ENCODE measurements around the gene PHYH.
A peak's percentile ranks its signal among the peaks of the same experiment; 100 is the strongest.
"Not testable (repeated sequence)": the region's sequence is repeated elsewhere in the genome, so short reads cannot be mapped to it uniquely, and the experiment has no call there.

The PHYH gene

GRCh38 chr10:13270877-13271551, 28.9 kb downstream of the PHYH start:
- no peak for DNase-seq

DNA sequence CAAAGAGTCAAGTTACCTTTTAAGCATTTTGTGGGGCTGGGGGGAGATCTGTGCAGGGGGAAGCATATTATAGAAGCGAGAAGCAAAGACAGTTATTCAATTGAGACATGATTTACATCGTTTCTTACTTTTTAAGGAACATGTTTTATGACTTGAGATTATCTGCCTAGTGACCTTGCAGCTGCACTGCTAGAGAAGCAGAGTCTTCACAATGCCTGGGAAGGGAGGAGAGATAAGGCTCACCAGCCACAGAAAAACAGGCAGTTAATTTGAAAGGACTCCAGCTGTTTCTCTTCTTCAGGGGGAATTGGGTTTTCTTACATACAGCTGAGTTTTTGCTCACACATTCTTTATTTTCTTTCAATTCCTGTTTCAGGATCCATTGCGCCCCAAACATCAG, 31.0 kb downstream of the PHYH start:
- DNase-seq: no peak

- no peak for DNase-seq
These were observed 31.6 kb downstream of the PHYH start for GRCh38 chr10:13268310-13268709.

GRCh38 chr10:13263591-13263990, 36.3 kb downstream of the PHYH start:
- no peak for DNase-seq

GRCh38 chr10:13262433-13262832, 37.4 kb downstream of the PHYH start:
- DNase-seq: no peak

DNA sequence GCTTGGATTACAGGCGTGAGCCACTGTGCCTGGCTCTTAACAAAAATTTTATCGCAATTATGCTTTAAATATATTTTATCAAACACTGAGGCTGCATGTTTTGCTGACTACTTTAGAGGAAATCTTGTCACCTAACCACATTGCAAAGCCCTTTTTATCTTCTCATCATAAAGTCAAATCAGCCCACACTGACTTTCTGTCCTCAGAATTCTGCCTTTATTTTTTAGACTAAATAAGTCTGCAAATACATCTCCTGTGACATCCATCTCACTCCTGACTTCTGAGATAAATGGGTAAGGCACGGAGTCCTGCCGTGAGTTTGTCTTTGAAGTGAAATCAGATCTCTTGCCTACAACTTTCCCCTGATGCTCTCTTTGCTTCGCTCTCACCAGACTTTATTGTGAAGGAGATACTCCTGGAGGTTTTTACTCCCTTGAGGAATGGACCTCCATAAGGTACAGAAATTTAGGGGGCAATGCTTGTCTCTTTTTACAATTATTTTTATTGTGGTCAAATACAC, 42.2 kb downstream of the PHYH start:
- no peak for DNase-seq

DNA sequence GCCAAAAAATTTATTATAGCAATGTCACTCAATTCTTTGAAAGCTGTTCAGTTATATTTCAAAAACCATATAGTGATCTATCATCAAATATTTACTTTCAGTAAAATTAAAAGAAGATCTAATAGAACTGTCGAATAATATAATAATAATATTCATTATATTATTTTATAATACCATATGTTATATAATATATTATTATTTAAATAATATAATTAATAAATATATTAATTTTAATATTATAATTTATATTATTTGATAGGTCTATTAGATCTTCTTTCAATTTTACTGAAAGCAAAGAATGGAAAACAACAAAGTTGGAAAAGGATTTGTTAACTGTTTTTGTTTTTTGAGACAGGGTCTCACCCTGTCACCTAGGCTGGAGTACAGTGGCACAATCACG, 43.2 kb downstream of the PHYH start:
- DNase-seq: no peak

DNA sequence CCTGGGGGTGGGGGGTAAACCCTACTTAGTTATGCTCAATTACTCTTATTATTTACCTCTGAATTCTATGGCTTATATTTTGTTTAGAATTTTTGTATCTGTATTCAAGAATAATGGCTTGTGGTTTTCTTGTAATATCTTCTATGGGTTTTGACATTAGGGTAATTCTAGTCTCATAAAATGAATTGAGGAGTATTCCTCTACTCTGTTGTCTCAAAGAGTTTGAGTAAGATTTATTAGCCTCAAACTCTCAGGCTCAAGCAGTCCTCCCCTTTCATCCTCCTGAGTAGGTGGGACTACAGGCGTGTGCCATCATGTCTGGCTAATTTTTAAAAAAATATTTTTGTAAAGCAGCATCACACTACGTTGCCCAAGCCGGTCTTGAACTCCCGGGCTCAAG, 46.1 kb downstream of the PHYH start:
- no peak for DNase-seq

- DNase-seq: no peak
These were observed 52.1 kb downstream of the PHYH start for GRCh38 chr10:13247784-13248183.

GRCh38 chr10:13247246-13247645, 52.6 kb downstream of the PHYH start:
- no peak for DNase-seq

GRCh38 chr10:13242260-13242659, 57.6 kb downstream of the PHYH start:
- DNase-seq: not testable (repeated sequence)

DNA sequence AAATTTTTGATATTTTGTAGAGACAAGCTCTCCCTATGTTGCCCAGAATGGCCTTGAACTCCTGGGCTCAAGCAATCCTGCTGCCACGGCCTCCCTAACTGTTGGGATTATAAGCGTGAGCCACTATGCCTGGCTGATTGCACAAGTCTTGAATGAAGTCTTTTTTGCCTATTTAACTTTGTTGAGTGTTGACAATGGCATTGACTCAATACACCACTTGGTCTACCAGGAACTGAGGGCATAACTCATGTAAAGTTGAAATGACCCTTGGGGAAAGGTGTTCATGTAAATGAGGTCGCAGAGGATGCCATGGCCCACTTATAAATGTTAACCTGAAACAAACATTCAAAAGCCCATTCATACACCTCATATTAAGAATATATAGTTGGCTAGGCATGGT, 58.3 kb downstream of the PHYH start:
- no peak for DNase-seq

GRCh38 chr10:13239923-13240322, 59.9 kb downstream of the PHYH start:
- no peak for DNase-seq

DNA sequence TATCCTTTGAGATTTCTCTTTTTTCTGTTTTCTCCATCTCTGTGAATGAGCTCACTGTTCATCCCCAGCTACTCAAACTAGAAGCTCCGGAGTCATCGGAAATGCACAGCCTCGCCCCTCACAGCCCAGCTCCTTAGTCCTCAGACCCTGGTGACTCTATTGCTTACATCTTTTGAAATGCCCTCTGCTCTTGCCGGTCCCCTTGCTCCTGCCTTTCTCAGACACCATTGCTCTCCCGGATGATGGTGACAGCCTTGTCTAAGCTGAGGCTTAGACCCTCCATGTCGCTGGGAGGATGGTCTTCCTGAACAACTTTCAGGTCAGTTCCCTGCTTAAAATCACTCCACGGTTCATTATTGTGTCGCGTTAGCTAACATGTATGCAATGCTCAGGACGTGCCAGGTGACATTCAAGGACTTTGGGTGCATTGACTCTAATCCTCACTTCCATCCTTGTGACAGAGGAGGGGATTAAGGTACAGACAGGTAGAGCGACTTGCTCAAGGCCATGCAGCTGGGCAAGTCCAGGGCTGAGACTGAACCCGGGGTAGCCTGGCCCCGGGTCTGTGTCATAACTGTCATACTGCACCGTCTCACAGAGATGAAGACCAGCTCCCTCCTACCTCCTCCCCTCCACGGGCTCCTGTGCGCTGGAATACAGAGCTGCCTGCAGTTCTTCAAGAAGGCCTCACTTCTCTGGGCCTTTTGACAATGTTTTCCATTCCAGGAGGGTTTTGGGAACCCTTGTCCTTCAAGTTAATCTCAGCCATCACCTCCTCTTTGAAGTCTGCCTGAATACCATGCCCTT, 61.4 kb downstream of the PHYH start:
- no peak for DNase-seq

GRCh38 chr10:13236638-13237037, 63.2 kb downstream of the PHYH start:
- DNase-seq: no peak

DNA sequence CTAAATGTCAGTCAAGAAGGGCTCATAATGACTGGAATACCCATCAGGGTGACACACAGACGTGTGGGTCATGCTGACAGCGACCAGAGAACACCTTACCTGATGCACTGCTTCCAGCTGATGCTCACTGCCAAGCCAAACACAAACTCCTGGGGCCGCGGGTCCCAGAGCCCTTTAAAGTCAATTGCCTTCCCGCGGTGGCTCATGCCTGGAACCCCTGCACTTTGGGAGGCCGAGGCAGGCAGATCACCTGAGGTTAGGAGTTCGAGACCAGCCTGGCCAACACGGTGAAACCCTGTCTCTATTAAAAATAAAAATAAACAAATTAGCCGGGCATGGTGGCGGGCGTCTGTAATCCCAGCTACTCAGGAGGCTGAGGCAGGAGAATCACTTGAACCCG, 65.1 kb downstream of the PHYH start:
- not testable (repeated sequence) for DNase-seq

- DNase-seq: no peak
These were observed 65.7 kb downstream of the PHYH start, which contains the start of gene UCMA for GRCh38 chr10:13234172-13234571. Gene UCMA (minus strand): TSS chr10:13234374. CDS start chr10:13234258, 116 bp downstream.

DNA sequence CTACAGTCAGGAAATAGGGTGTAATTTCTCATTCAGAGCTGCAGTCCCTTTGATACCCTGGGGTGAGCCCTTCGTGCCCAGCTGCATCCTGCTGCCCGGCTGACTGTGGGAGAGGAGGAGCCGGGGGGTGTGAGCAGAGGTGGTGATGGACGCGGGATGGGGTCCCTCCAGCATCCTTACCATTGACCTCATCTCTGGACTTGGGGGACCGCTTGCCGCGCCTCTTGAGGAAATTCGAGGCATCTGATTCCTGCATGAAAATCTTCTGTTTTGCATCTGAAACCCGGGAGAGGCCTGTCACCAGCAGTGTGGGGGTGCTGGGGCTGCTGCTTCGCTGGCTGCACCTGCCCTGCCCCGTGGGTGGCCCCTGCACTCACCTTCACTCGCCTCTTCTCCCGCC, 66.5 kb downstream of the PHYH start:
- peak; percentile 39 for DNase-seq

DNA sequence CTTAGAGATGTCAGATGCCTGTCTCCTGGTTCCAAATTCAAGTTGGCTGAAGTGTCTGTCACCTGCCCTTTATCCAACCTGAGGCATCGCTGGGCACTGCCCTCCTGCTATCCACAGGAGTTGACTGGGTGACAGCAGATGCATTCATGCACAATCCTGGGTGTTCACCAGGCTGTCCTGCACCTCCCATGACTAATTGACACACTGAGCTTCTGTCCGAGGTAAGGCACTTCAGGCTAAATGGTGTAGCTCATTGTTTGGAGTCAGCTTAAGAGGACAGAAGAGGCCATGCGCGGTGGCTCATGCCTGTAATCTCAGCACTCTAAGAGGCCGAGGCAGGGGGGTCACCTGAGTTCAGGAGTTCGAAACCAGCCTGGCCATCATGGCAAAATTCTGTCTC, 68.1 kb downstream of the PHYH start:
- DNase-seq: no peak

GRCh38 chr10:13231190-13231589, 68.7 kb downstream of the PHYH start:
- DNase-seq: no peak

Measured in NCI-H146 (cell line).